IMR-90 (cell line): ENCODE data around the gene LCP1. TPM values are rescaled to one million over a fixed set of nuclear protein-coding genes. Genes with fewer than 3 reads are reported as not detected.

Experiments
- ATAC-seq: fragments of 200-7000 bp; cut with Tn5 transposase; 2 replicates; pipeline ENCODE4 v1.9.1; 2020; ENCODE audit warnings: low read depth, mild to moderate bottlenecking, moderate library complexity
- BruUV-seq: library from RNA; stranded (reverse); fragments of 400-500 nt; replicated peaks from 2 replicates; lab custom pipeline; 2021; lab: Mats Ljungman, UMichigan
- CTCF ChIA-PET: fragments of 300-600 bp; formaldehyde crosslinking; extraction: SDS; loops from one replicate; lab custom pipeline; 2021; ENCODE audit warnings: antibody characterized with exemption; lab: Yijun Ruan, JAX
- POLR2A ChIA-PET: fragments of 300-600 bp; sonication (Branson Sonifier 250); formaldehyde crosslinking; loops from one replicate; lab custom pipeline; 2022; ENCODE audit warnings: antibody characterized with exemption; ENCODE audit not compliant: unreplicated experiment; lab: Charles Lee
- DNase-seq: peaks from one replicate; pipeline ENCODE4 v3.0.0; 2013
- H2AFZ ChIP-seq: replicated peaks from 2 replicates; pipeline ENCODE3; 2013; ENCODE audit warnings: low read length, mild to moderate bottlenecking; ENCODE audit not compliant: poor library complexity
- H2AK5ac ChIP-seq: 2 replicates; pipeline ENCODE4 v1.6.1; 2013; ENCODE audit warnings: low read depth, low read length, inconsistent platforms
- H2AK9ac ChIP-seq: replicated peaks from 2 replicates; pipeline ENCODE3; 2013; ENCODE audit warnings: mild to moderate bottlenecking, low read depth, low read length, moderate library complexity; ENCODE audit not compliant: poor library complexity
- H2BK120ac ChIP-seq: 2 replicates; pipeline ENCODE4 v1.6.1; 2013; ENCODE audit warnings: low read depth, low read length, inconsistent platforms
- H2BK15ac ChIP-seq: 3 replicates; pipeline ENCODE4 v1.6.1; 2013; ENCODE audit warnings: low read depth, low read length, inconsistent platforms
- H2BK20ac ChIP-seq: 2 replicates; pipeline ENCODE4 v1.6.1; 2013; ENCODE audit warnings: low read depth, mild to moderate bottlenecking, inconsistent platforms, low read length, moderate library complexity
- H2BK5ac ChIP-seq: 2 replicates; pipeline ENCODE4 v1.6.1; 2013; ENCODE audit warnings: mild to moderate bottlenecking, low read depth, low read length, inconsistent platforms; ENCODE audit not compliant: poor library complexity, severe bottlenecking
- H3K14ac ChIP-seq: replicated peaks from 2 replicates; pipeline ENCODE4 v1.6.1; 2013; ENCODE audit warnings: low read depth, low read length, inconsistent platforms
- H3K18ac ChIP-seq: 2 replicates; pipeline ENCODE4 v1.6.1; 2013; ENCODE audit warnings: low read depth, low read length, control low read depth
- H3K23ac ChIP-seq: 2 replicates; pipeline ENCODE4 v1.6.1; 2013; ENCODE audit warnings: low read depth, low read length, inconsistent platforms
- H3K27ac ChIP-seq: 2 replicates; pipeline ENCODE4 v1.5.1; 2013; ENCODE audit warnings: mild to moderate bottlenecking, control low read depth, low read length; ENCODE audit not compliant: insufficient read depth
- H3K27me3 ChIP-seq: 2 replicates; pipeline ENCODE4 v1.6.1; 2013; ENCODE audit warnings: low read length; ENCODE audit not compliant: control insufficient read depth, insufficient read depth
- H3K36me3 ChIP-seq: 2 replicates; pipeline ENCODE4 v1.6.1; 2013; ENCODE audit warnings: low read length, mixed read lengths; ENCODE audit not compliant: control insufficient read depth, insufficient read depth
- H3K4ac ChIP-seq: 2 replicates; pipeline ENCODE4 v1.6.1; 2013; ENCODE audit warnings: low read depth, low read length, inconsistent platforms
- H3K4me1 ChIP-seq: 2 replicates; pipeline ENCODE4 v1.6.1; 2013; ENCODE audit warnings: low read length, mixed read lengths; ENCODE audit not compliant: control insufficient read depth, insufficient read depth
- H3K4me2 ChIP-seq: 2 replicates; pipeline ENCODE4 v1.6.1; 2013; ENCODE audit warnings: low read depth, mild to moderate bottlenecking, control low read depth, low read length, moderate library complexity
- H3K4me3 ChIP-seq: 2 replicates; pipeline ENCODE4 v1.5.1; 2013; ENCODE audit warnings: low read depth, mild to moderate bottlenecking, control low read depth, low read length, moderate library complexity; ENCODE audit not compliant: insufficient read depth
- H3K56ac ChIP-seq: 2 replicates; pipeline ENCODE4 v1.6.1; 2013; ENCODE audit warnings: low read length, inconsistent platforms; ENCODE audit not compliant: insufficient read depth; ENCODE audit errors: extremely low read depth
- H3K79me1 ChIP-seq, 2 experiments: 2 replicates each; pipeline ENCODE4 v1.6.1; 2013; ENCODE audit warnings: low read length in 2 of 2, inconsistent platforms in 1 of 2, low read depth in 1 of 2
- H3K9ac ChIP-seq: 2 replicates; pipeline ENCODE4 v1.6.1; 2013; ENCODE audit warnings: low read depth, low read length, control low read depth
- H3K9me1 ChIP-seq: 2 replicates; pipeline ENCODE4 v1.6.1; 2013; ENCODE audit warnings: low read length, inconsistent platforms; ENCODE audit not compliant: insufficient read depth
- H3K9me3 ChIP-seq: 2 replicates; pipeline ENCODE4 v1.6.1; 2013; ENCODE audit warnings: low read length; ENCODE audit not compliant: control insufficient read depth, insufficient read depth
- H4K20me1 ChIP-seq: 2 replicates; pipeline ENCODE4 v1.6.1; 2013; ENCODE audit warnings: low read length, inconsistent platforms; ENCODE audit not compliant: insufficient read depth
- H4K5ac ChIP-seq: 2 replicates; pipeline ENCODE4 v1.6.1; 2013; ENCODE audit warnings: mild to moderate bottlenecking, low read depth, low read length, control low read depth
- H4K8ac ChIP-seq, 2 experiments: 2 replicates each; pipeline ENCODE4 v1.6.1; 2013; ENCODE audit warnings: low read depth in 2 of 2, low read length in 2 of 2, control low read depth in 1 of 2, inconsistent platforms in 1 of 2
- H4K91ac ChIP-seq: 2 replicates; pipeline ENCODE4 v1.6.1; 2013; ENCODE audit warnings: low read depth, low read length, inconsistent platforms; ENCODE audit not compliant: insufficient read depth
- CEBPB ChIP-seq: IDR thresholded peaks from 2 replicates; pipeline ENCODE4 v1.6.1; 2012; ENCODE audit warnings: low read depth, low read length, improper control_type of control experiment
- ELK1 ChIP-seq: fragments of 150-350 bp; IDR thresholded peaks from 2 replicates; pipeline ENCODE4 v1.6.1; 2016; ENCODE audit warnings: low read depth, mild to moderate bottlenecking, low read length, moderate library complexity, borderline replicate concordance
- RCOR1 ChIP-seq: IDR thresholded peaks from 2 replicates; pipeline ENCODE4 v1.6.1; 2012; ENCODE audit warnings: mild to moderate bottlenecking, low read length, improper control_type of control experiment; ENCODE audit not compliant: insufficient replicate concordance
- WGBS, 2 experiments: methylation state at CpG; one replicate each; pipeline versions ENCODE4 v1.1.5 to v1.1.7; 2013; ENCODE audit warnings: missing lambda C conversion rate in 2 of 2; ENCODE audit not compliant: insufficient read length in 1 of 2; ENCODE audit errors: extremely low coverage in 2 of 2; 5-methylcytosine and 5-hydroxymethylcytosine counted together
- dilution Hi-C: fragments of 300-500 bp; cut with HindIII; formaldehyde crosslinking; loops from one replicate; pipeline ENCODE4 v1.14.3; 2018; ENCODE audit warnings: low sequenced_read_pairs; ENCODE audit not compliant: unreplicated experiment
- in situ Hi-C: fragments of 300-500 bp; cut with MboI; formaldehyde crosslinking; loops from 3 replicates; pipeline ENCODE4 v1.14.3; 2019; ENCODE audit warnings: low sequenced_read_pairs, inconsistent platforms, mixed read lengths
- intact Hi-C: fragments of 100-400 bp; cut with micrococcal nuclease; formaldehyde crosslinking; loops from 2 replicates; pipeline ENCODE4 v1.10.0; 2022
- polyA plus RNA-seq, 3 experiments: library from polyadenylated mRNA; depleted of rRNA; stranded (reverse); fragments of >200 nt; gene quantifications; 2 replicates each; pipeline ENCODE4 v1.2.3, GENCODE V29; 2012; ENCODE audit warnings: low replicate concordance in 1 of 3
- total RNA-seq: library from RNA; depleted of rRNA; stranded (reverse); fragments of >200 nt; gene quantifications from 2 replicates; pipeline ENCODE4 v1.2.3, GENCODE V29; 2012

LCP1 gene
- total and polyA plus RNA-seq, 2 of the 4 experiments (the other 2 are of a cell fraction): not detected

- ATAC-seq (no peak), DNase-seq (no peak)
- TF ChIP-seq ELK1 (no peak), RCOR1 (no peak), CEBPB (no peak)
- dilution Hi-C loops (no loop called here), intact Hi-C loops (no loop called here), in situ Hi-C loops (no loop called here)
- Histone ChIP-seq H4K8ac (no peak overlapping the region), H4K91ac (no peak overlapping the region), H3K18ac (no peak overlapping the region), H3K4me3 (no peak overlapping the region), H4K5ac (no peak overlapping the region), H3K36me3 (no peaks in the 10 kb centered on the region), H3K79me1 (no peaks in the 10 kb centered on the region), H3K4ac (no peak overlapping the region), H3K27ac (no peak overlapping the region), H3K4me1 (no peaks in the 10 kb centered on the region), H2BK15ac (no peak overlapping the region), H3K9me1 (no peaks in the 10 kb centered on the region), H2BK5ac (no peak overlapping the region), H2BK120ac (no peak overlapping the region), H2AK9ac (no peak overlapping the region), H3K14ac (no peak overlapping the region), H2BK20ac (no peak overlapping the region), H2AK5ac (no peak overlapping the region), H3K27me3 (no peaks in the 10 kb centered on the region), H3K9me3 (no peaks in the 10 kb centered on the region), H3K23ac (no peak overlapping the region), H3K56ac (no peak overlapping the region), H2AFZ (no peak overlapping the region), H3K9ac (no peak overlapping the region), H4K20me1 (no peaks in the 10 kb centered on the region), H3K4me2 (no peak overlapping the region)
- no TSS peak for BruUV-seq
- ChIA-PET POLR2A (no interaction called here), CTCF (no interaction called here)
- WGBS, 2 experiments: 0% methylated on average over 1 of the region's 3 CpGs; no CpG with 5 or more reads in 1 of the 2 experiments
Measured at GRCh38 chr13:46198696-46199193, 16.8 kb upstream of the LCP1 start.
